Nephron progenitor cell (in vitro differentiated cells): Measurements from ENCODE around the gene C10orf53.
"Not testable (repeated sequence)": the region's sequence is repeated elsewhere in the genome, so short reads cannot be mapped to it uniquely, and the experiment has no call there.

Experiments used
- DNase-seq: peaks from one replicate; pipeline ENCODE4 v3.0.0; 2021
- H3K27ac Mint-ChIP-seq: 2 replicates; pipeline ENCODE4 v1.8.0; 2021; ENCODE audit warnings: mild to moderate bottlenecking, moderate library complexity, mixed read lengths
- H3K27me3 Mint-ChIP-seq: 2 replicates; pipeline ENCODE4 v1.8.0; 2021; ENCODE audit warnings: mild to moderate bottlenecking, low read depth, mixed read lengths; ENCODE audit not compliant: poor library complexity
- H3K36me3 Mint-ChIP-seq: 2 replicates; pipeline ENCODE4 v1.8.0; 2021; ENCODE audit warnings: low read depth, mixed read lengths
- H3K4me1 Mint-ChIP-seq: 2 replicates; pipeline ENCODE4 v1.8.0; 2021; ENCODE audit warnings: mixed read lengths
- H3K4me3 Mint-ChIP-seq: 2 replicates; pipeline ENCODE4 v1.8.0; 2021; ENCODE audit warnings: mild to moderate bottlenecking, moderate library complexity, mixed read lengths
- H3K9me3 Mint-ChIP-seq: 2 replicates; pipeline ENCODE4 v1.8.0; 2021; ENCODE audit warnings: mild to moderate bottlenecking, moderate library complexity, mixed read lengths
- CTCF ChIP-seq: fragments of 200-600 bp; sonication (generic); IDR thresholded peaks from 2 replicates; pipeline ENCODE4 v1.5.0; 2021; ENCODE audit warnings: antibody characterized with exemption

C10orf53 gene

GRCh38 chr10:49709934-49710333, 30.5 kb downstream of the C10orf53 start:
- DNase-seq = no peak
- Mint-ChIP-seq H3K27ac (no peak overlapping the region), H3K27me3 (peaks cover 27% of the 10 kb centered on the region), H3K4me3 (no peak overlapping the region), H3K9me3 (peaks cover 23% of the 10 kb centered on the region), H3K36me3 (no peaks in the 10 kb centered on the region), H3K4me1 (no peaks in the 10 kb centered on the region)
- no peak for TF ChIP-seq CTCF

GRCh38 chr10:49710966-49711365, 31.5 kb downstream of the C10orf53 start:
- no peak for TF ChIP-seq CTCF
- Mint-ChIP-seq H3K36me3 (no peaks in the 10 kb centered on the region), H3K4me3 (no peak overlapping the region), H3K9me3 (peaks cover 18% of the 10 kb centered on the region), H3K4me1 (no peaks in the 10 kb centered on the region), H3K27ac (no peak overlapping the region), H3K27me3 (peaks cover 28% of the 10 kb centered on the region)
- DNase-seq = no peak

- no peak overlapping the region for H3K27ac Mint-ChIP-seq
- no peak for TF ChIP-seq CTCF
- H3K36me3 Mint-ChIP-seq = no peaks in the 10 kb centered on the region
- peaks cover 22% of the 10 kb centered on the region for H3K9me3 Mint-ChIP-seq
- H3K4me1 Mint-ChIP-seq = no peaks in the 10 kb centered on the region
- no peak for DNase-seq
- H3K27me3 Mint-ChIP-seq = peaks cover 28% of the 10 kb centered on the region
- H3K4me3 Mint-ChIP-seq = no peak overlapping the region
These were observed 32.0 kb downstream of the C10orf53 start for GRCh38 chr10:49711481-49711880.

- Mint-ChIP-seq H3K9me3 (peaks cover 22% of the 10 kb centered on the region), H3K36me3 (no peaks in the 10 kb centered on the region), H3K4me3 (no peak overlapping the region), H3K4me1 (no peaks in the 10 kb centered on the region), H3K27ac (no peak overlapping the region), H3K27me3 (peaks cover 29% of the 10 kb centered on the region)
- no peak for DNase-seq
- no peak for TF ChIP-seq CTCF
These were observed 33.8 kb downstream of the C10orf53 start for GRCh38 chr10:49713266-49713665.

- H3K4me3 Mint-ChIP-seq, H3K4me1 Mint-ChIP-seq, H3K27ac Mint-ChIP-seq, DNase-seq, H3K36me3 Mint-ChIP-seq: not testable (repeated sequence)
- peaks cover 22% of the 10 kb centered on the region for H3K9me3 Mint-ChIP-seq
- peaks cover 25% of the 10 kb centered on the region for H3K27me3 Mint-ChIP-seq
These were observed 35.7 kb downstream of the C10orf53 start for GRCh38 chr10:49715157-49715556.

- Mint-ChIP-seq H3K4me1 (no peaks in the 10 kb centered on the region), H3K27me3 (peaks cover 3% of the 10 kb centered on the region), H3K4me3 (no peak overlapping the region), H3K27ac (no peak overlapping the region), H3K36me3 (no peaks in the 10 kb centered on the region), H3K9me3 (peaks cover 31% of the 10 kb centered on the region)
- no peak for TF ChIP-seq CTCF
- DNase-seq = no peak
These were observed 47.1 kb downstream of the C10orf53 start for GRCh38 chr10:49726593-49726992.
